GM08714 (cell line): Measurements from ENCODE around the gene PHC3.
"Not testable (repeated sequence)": the region's sequence is repeated elsewhere in the genome, so short reads cannot be mapped to it uniquely, and the experiment has no call there.

Source experiments
- H3K4me3 ChIP-seq: fragments of 200-500 bp; sonication (Bioruptor generic); 2 replicates; pipeline ENCODE4 v1.5.1; 2014; ENCODE audit warnings: mild to moderate bottlenecking, low read length, inconsistent platforms
- ZNF274 ChIP-seq: IDR thresholded peaks from 2 replicates; pipeline ENCODE4 v1.6.1; 2012; ENCODE audit warnings: mild to moderate bottlenecking, low read depth, low read length

PHC3 gene

GRCh38 chr3:170205302-170205701 is 23.8 kb upstream of the PHC3 start:
- H3K4me3 ChIP-seq: no peak overlapping the region
- no peak for TF ChIP-seq ZNF274

- no peak overlapping the region for H3K4me3 ChIP-seq
- TF ChIP-seq ZNF274: no peak
These were observed 23.0 kb upstream of the PHC3 start for GRCh38 chr3:170204509-170204908.

GRCh38 chr3:170204023-170204472 is 22.5 kb upstream of the PHC3 start:
- no peak overlapping the region for H3K4me3 ChIP-seq
- no peak for TF ChIP-seq ZNF274

GRCh38 chr3:170203457-170203856 is 21.9 kb upstream of the PHC3 start:
- H3K4me3 ChIP-seq: no peak overlapping the region
- no peak for TF ChIP-seq ZNF274

GRCh38 chr3:170201527-170201926 is 20.0 kb upstream of the PHC3 start:
- TF ChIP-seq ZNF274: no peak
- H3K4me3 ChIP-seq: no peak overlapping the region

GRCh38 chr3:170200987-170201386 is 19.5 kb upstream of the PHC3 start:
- no peak for TF ChIP-seq ZNF274
- no peak overlapping the region for H3K4me3 ChIP-seq

GRCh38 chr3:170196833-170197232 is 15.3 kb upstream of the PHC3 start:
- no peak overlapping the region for H3K4me3 ChIP-seq
- TF ChIP-seq ZNF274: no peak

GRCh38 chr3:170195759-170196158 is 14.2 kb upstream of the PHC3 start:
- H3K4me3 ChIP-seq: not testable (repeated sequence)

- TF ChIP-seq ZNF274: no peak
- no peak overlapping the region for H3K4me3 ChIP-seq
These were observed 8.1 kb upstream of the PHC3 start for GRCh38 chr3:170189398-170190256.

GRCh38 chr3:170180079-170180907 is 1.2 kb downstream of the PHC3 start:
- TF ChIP-seq ZNF274: no peak
- peak overlapping the region; percentile 90 for H3K4me3 ChIP-seq

- peak overlapping the region; percentile 90; the same call in 1 of the 2 replicates for H3K4me3 ChIP-seq
- TF ChIP-seq ZNF274: no peak
These were observed 2.1 kb downstream of the PHC3 start for GRCh38 chr3:170179432-170179831.

- TF ChIP-seq ZNF274: no peak
- peak overlapping the region; percentile 36; the same call in 1 of the 2 replicates for H3K4me3 ChIP-seq
These were observed 2.9 kb downstream of the PHC3 start for GRCh38 chr3:170178651-170179050.

GRCh38 chr3:170171563-170171962 is 10.0 kb downstream of the PHC3 start:
- H3K4me3 ChIP-seq: no peak overlapping the region
- TF ChIP-seq ZNF274: no peak

GRCh38 chr3:170164717-170165116 is 16.8 kb downstream of the PHC3 start:
- no peak for TF ChIP-seq ZNF274
- no peak overlapping the region for H3K4me3 ChIP-seq
